Testis (tissue), 2 donors: ENCODE measurements around the gene MARCHF5.
"Not testable (repeated sequence)": the region's sequence is repeated elsewhere in the genome, so short reads cannot be mapped to it uniquely, and the experiment has no call there.

Experiments used
- POLR2A ChIP-seq: fragments of 450-650 bp; IDR thresholded peaks from one replicate; pipeline ENCODE4 v1.6.1; 2017; ENCODE audit warnings: antibody characterized with exemption, mild to moderate bottlenecking, moderate library complexity
- TF ChIP-seq, protein P1 (sequence below), 3 experiments: fragments of 450-650 bp in 2 of 3; fragments of 200-600 bp in 1 of 3; sonication (generic) in 1 of 3; IDR thresholded peaks; one replicate each; pipeline ENCODE4 v1.5.1; 2016 to 2019; ENCODE audit warnings: antibody characterized with exemption in 3 of 3, mild to moderate bottlenecking in 2 of 3, moderate library complexity in 1 of 3

DNA sequence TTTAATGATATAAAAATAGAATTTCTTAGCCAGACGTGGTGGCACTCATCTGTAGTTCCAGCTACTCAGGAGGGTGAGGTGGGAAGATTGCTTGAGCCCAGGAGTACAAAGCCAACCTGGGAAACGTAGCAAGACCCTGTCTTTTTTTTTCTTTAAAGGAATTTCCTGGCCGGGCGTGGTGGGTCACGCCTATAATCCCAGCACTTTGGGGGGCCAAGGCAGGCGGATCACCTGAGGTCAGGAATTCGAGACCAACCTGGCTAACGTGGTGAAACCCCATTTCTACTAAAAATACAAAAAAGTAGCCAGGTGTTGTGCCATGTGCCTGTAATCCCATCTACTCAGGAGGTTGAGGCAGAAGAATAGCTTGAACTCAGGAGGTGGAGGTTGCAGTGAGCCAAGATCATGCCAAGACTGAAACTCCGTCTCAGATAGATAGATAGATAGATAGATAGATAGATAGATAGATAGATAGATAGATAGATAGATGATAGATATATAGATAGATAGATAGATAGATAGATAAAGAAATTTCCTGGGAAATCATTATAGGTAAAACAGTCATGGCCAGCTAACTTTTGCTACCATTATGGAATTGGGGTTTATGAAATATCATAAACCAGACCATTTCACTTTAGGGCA lies 56.2 kb downstream of the MARCHF5 start:
- TF ChIP-seq, protein P1, sequence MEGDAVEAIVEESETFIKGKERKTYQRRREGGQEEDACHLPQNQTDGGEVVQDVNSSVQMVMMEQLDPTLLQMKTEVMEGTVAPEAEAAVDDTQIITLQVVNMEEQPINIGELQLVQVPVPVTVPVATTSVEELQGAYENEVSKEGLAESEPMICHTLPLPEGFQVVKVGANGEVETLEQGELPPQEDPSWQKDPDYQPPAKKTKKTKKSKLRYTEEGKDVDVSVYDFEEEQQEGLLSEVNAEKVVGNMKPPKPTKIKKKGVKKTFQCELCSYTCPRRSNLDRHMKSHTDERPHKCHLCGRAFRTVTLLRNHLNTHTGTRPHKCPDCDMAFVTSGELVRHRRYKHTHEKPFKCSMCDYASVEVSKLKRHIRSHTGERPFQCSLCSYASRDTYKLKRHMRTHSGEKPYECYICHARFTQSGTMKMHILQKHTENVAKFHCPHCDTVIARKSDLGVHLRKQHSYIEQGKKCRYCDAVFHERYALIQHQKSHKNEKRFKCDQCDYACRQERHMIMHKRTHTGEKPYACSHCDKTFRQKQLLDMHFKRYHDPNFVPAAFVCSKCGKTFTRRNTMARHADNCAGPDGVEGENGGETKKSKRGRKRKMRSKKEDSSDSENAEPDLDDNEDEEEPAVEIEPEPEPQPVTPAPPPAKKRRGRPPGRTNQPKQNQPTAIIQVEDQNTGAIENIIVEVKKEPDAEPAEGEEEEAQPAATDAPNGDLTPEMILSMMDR (IDR thresholded peaks at IDR 0.05) = not testable (repeated sequence)
- not testable (repeated sequence) for TF ChIP-seq POLR2A
